HCT116 (cell line): ENCODE results near the gene SYNGAP1. TPM values are rescaled to one million over a fixed set of nuclear protein-coding genes. Genes with fewer than 3 reads are reported as not detected.

Source experiments
- ATAC-seq: fragments of 200-7000 bp; cut with Tn5 transposase; 2 replicates; pipeline ENCODE4 v1.9.1; 2020; ENCODE audit warnings: mild to moderate bottlenecking, moderate library complexity
- BruUV-seq: library from RNA; stranded (reverse); fragments of 400-500 nt; replicated peaks from 2 replicates; lab custom pipeline; 2021; lab: Mats Ljungman, UMichigan
- CTCF ChIA-PET: fragments of 300-600 bp; sonication (Branson Sonifier 250); formaldehyde crosslinking; loops from one replicate; lab custom pipeline; 2021; ENCODE audit warnings: antibody characterized with exemption; lab: Charles Lee
- POLR2A ChIA-PET: fragments of 300-600, 350-600 bp; sonication (Branson Sonifier 250); formaldehyde crosslinking; loops from one replicate; lab custom pipeline; 2021; ENCODE audit warnings: antibody characterized with exemption; lab: Charles Lee
- RAD21 ChIA-PET, 2 experiments: fragments of 300-600 bp; sonication (Branson Sonifier 250); formaldehyde crosslinking; loops; one replicate each; lab custom pipeline; 2023; ENCODE audit warnings: low total read pairs in 2 of 2; ENCODE audit not compliant: uncharacterized antibody in 2 of 2, unreplicated experiment in 2 of 2, low non-redundant PET in 1 of 2; lab: Charles Lee
- DNase-seq: peaks from one replicate; pipeline ENCODE4 v3.0.0-alpha.2; 2010; ENCODE audit warnings: low read depth, low spot score
- H2AFZ ChIP-seq: fragments of 200-600 bp; shearing (Covaris generic), sonication (generic); 2 replicates; pipeline ENCODE4 v1.6.1; 2017; ENCODE audit warnings: low read depth, mixed run types, mixed read lengths, antibody characterized with exemption, low read length; ENCODE audit not compliant: poor library complexity, severe bottlenecking
- H3K27ac ChIP-seq: 2 replicates; pipeline ENCODE4 v1.5.1; 2012; ENCODE audit warnings: low read depth, low read length
- H3K27me3 ChIP-seq: fragments of 200-600 bp; sonication (generic); 2 replicates; pipeline ENCODE4 v1.6.1; 2016; ENCODE audit warnings: mixed run types, low read length, mixed read lengths; ENCODE audit not compliant: insufficient read depth
- H3K36me3 ChIP-seq, 2 experiments: fragments of 200-500 bp in 1 of 2; fragments of 200-600 bp in 1 of 2; sonication (Bioruptor generic) in 1 of 2; sonication (generic) in 1 of 2; 2 replicates each; pipeline versions ENCODE4 v1.5.1 to v1.6.1; 2014 to 2016; ENCODE audit warnings: low read length in 2 of 2, inconsistent platforms in 1 of 2, mixed read lengths in 1 of 2, mixed run types in 1 of 2; ENCODE audit not compliant: insufficient read depth in 2 of 2, control insufficient read depth in 1 of 2
- H3K4me1 ChIP-seq, 2 experiments: fragments of 200-600 bp in 1 of 2; sonication (generic) in 1 of 2; 2 replicates each; pipeline versions ENCODE4 v1.5.1 to v1.6.1; 2012 to 2017; ENCODE audit warnings: low read length in 2 of 2, inconsistent platforms in 1 of 2, mild to moderate bottlenecking in 1 of 2, mixed read lengths in 1 of 2, mixed run types in 1 of 2, moderate library complexity in 1 of 2; ENCODE audit not compliant: insufficient read depth in 2 of 2, control insufficient read depth in 1 of 2
- H3K4me2 ChIP-seq: fragments of 200-600 bp; sonication (generic); 2 replicates; pipeline ENCODE4 v1.6.1; 2017; ENCODE audit warnings: mixed run types, low read length, mixed read lengths
- H3K4me3 ChIP-seq, 2 experiments: fragments of 200-600 bp in 1 of 2; sonication (generic) in 1 of 2; replicated peaks in 1 of 2; 2 replicates each; pipeline ENCODE4 v1.5.1; 2011 to 2016; ENCODE audit warnings: low read length in 2 of 2, control low read depth in 1 of 2, low read depth in 1 of 2, mild to moderate bottlenecking in 1 of 2, mixed read lengths in 1 of 2, mixed run types in 1 of 2
- H3K79me2 ChIP-seq: fragments of 200-600 bp; sonication (generic); 2 replicates; pipeline ENCODE4 v1.6.1; 2017; ENCODE audit warnings: mild to moderate bottlenecking, mixed run types, low read length, moderate library complexity, mixed read lengths; ENCODE audit not compliant: insufficient read depth
- H3K9ac ChIP-seq: fragments of 200-600 bp; sonication (generic); 2 replicates; pipeline ENCODE4 v1.6.1; 2016; ENCODE audit warnings: low read length, mixed read lengths
- H3K9me2 ChIP-seq: fragments of 200-600 bp; sonication (generic), shearing (Covaris generic); 2 replicates; pipeline ENCODE4 v1.6.1; 2017; ENCODE audit warnings: mixed run types, mild to moderate bottlenecking, moderate library complexity; ENCODE audit not compliant: insufficient read depth
- H3K9me3 ChIP-seq, 2 experiments: fragments of 200-500 bp in 1 of 2; fragments of 200-600 bp in 1 of 2; sonication (Bioruptor generic) in 1 of 2; sonication (generic) in 1 of 2; 2 replicates each; pipeline ENCODE4 v1.6.1; 2014 to 2017; ENCODE audit warnings: low read length in 2 of 2, mixed read lengths in 2 of 2, inconsistent platforms in 1 of 2, low read depth in 1 of 2, mild to moderate bottlenecking in 1 of 2, mixed run types in 1 of 2, moderate library complexity in 1 of 2; ENCODE audit not compliant: control insufficient read depth in 1 of 2, insufficient read depth in 1 of 2
- H4K20me1 ChIP-seq: fragments of 200-600 bp; sonication (generic), shearing (Covaris generic); 2 replicates; pipeline ENCODE4 v1.6.1; 2017; ENCODE audit warnings: mixed run types, mild to moderate bottlenecking, moderate library complexity; ENCODE audit not compliant: insufficient read depth
- ATF3 ChIP-seq: IDR thresholded peaks from 2 replicates; pipeline ENCODE4 v1.6.1; 2012
- CBX3 ChIP-seq: IDR thresholded peaks from 2 replicates; pipeline ENCODE4 v1.6.1; 2012; ENCODE audit warnings: low read depth
- CEBPB ChIP-seq: IDR thresholded peaks from 2 replicates; pipeline ENCODE4 v1.6.1; 2012; ENCODE audit warnings: low read depth
- EGR1 ChIP-seq: IDR thresholded peaks from 2 replicates; pipeline ENCODE4 v1.6.1; 2012; ENCODE audit warnings: low read depth
- FOSL1 ChIP-seq: IDR thresholded peaks from 2 replicates; pipeline ENCODE4 v1.6.1; 2012; ENCODE audit warnings: low read depth
- RAD21 ChIP-seq: IDR thresholded peaks from 2 replicates; pipeline ENCODE4 v1.6.1; 2012; ENCODE audit warnings: low read depth, mild to moderate bottlenecking
- SRF ChIP-seq: IDR thresholded peaks from 2 replicates; pipeline ENCODE4 v1.6.1; 2012; ENCODE audit warnings: low read depth
- ZNF274 ChIP-seq: fragments of 200-500 bp; sonication (Bioruptor generic); IDR thresholded peaks from 2 replicates; pipeline ENCODE4 v1.6.1; 2014; ENCODE audit warnings: mild to moderate bottlenecking, low read depth, low read length, inconsistent platforms
- intact Hi-C: fragments of 100-400 bp; cut with micrococcal nuclease; formaldehyde crosslinking; loops from 2 replicates; pipeline ENCODE4 v1.10.0; 2022
- total RNA-seq: library from RNA; stranded (reverse); gene quantifications from one replicate; pipeline ENCODE4 v1.2.1, GENCODE V29; 2021; ENCODE audit not compliant: unreplicated experiment
- TF ChIP-seq, protein P1 (sequence below), 3 experiments: fragments of 200-600 bp in 1 of 3; sonication (generic) in 1 of 3; IDR thresholded peaks in 2 of 3; conservative IDR thresholded peaks in 1 of 3; 2 replicates each; pipeline ENCODE4 v1.5.1; 2012 to 2017; ENCODE audit warnings: low read depth in 2 of 3, low read length in 2 of 3, antibody characterized with exemption in 1 of 3, borderline replicate concordance in 1 of 3, control low read depth in 1 of 3, mild to moderate bottlenecking in 1 of 3, mixed read lengths in 1 of 3, mixed run types in 1 of 3, moderate library complexity in 1 of 3; ENCODE audit not compliant: insufficient read depth in 1 of 3

Gene SYNGAP1
- total RNA-seq, 1 experiment from 2014 or later, result 11.5 TPM

- Histone ChIP-seq H3K4me2 (no peak overlapping the region), H3K36me3 (no peaks in the 10 kb centered on the region), H3K9ac (no peak overlapping the region), H3K9me2 (no peaks in the 10 kb centered on the region), H3K9me3 (no peaks in the 10 kb centered on the region), H3K27me3 (no peaks in the 10 kb centered on the region), H4K20me1 (no peaks in the 10 kb centered on the region), H3K4me3 (no peak overlapping the region), H3K79me2 (no peaks in the 10 kb centered on the region), H3K27ac (no peak overlapping the region), H3K4me1 (peaks cover 0 to 3% of the 10 kb centered on the region in 2 experiments; a peak in 1 of 4 replicates), H2AFZ (no peak overlapping the region)
- intact Hi-C loops, result no loop called here
- POLR2A ChIA-PET, result interaction anchor here (0.6 kb wide), 1 partner anchor 11 kb away, joined by 3 read pairs; no protein-coding TSS in a partner anchor
- BruUV-seq, result no TSS peak
- CTCF ChIA-PET, result no interaction called here
- no peak for DNase-seq
- RAD21 ChIA-PET, result no interaction called here
- no peak for ATAC-seq
- TF ChIP-seq ATF3, result no peak
- no peak for TF ChIP-seq RAD21
- TF ChIP-seq SRF, result no peak
- no peak for TF ChIP-seq ZNF274
- no peak for TF ChIP-seq FOSL1
- TF ChIP-seq, protein P1, sequence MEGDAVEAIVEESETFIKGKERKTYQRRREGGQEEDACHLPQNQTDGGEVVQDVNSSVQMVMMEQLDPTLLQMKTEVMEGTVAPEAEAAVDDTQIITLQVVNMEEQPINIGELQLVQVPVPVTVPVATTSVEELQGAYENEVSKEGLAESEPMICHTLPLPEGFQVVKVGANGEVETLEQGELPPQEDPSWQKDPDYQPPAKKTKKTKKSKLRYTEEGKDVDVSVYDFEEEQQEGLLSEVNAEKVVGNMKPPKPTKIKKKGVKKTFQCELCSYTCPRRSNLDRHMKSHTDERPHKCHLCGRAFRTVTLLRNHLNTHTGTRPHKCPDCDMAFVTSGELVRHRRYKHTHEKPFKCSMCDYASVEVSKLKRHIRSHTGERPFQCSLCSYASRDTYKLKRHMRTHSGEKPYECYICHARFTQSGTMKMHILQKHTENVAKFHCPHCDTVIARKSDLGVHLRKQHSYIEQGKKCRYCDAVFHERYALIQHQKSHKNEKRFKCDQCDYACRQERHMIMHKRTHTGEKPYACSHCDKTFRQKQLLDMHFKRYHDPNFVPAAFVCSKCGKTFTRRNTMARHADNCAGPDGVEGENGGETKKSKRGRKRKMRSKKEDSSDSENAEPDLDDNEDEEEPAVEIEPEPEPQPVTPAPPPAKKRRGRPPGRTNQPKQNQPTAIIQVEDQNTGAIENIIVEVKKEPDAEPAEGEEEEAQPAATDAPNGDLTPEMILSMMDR (IDR thresholded peaks at IDR 0.05 in 2 of 3, conservative IDR thresholded peaks at IDR 0.05 in 1 of 3; ENCODE audit: borderline replicate concordance in 1 of 3, insufficient read depth in 1 of 3, low read depth in 2 of 3, low read length in 2 of 3), result no peak
- TF ChIP-seq CBX3, result no peak
- TF ChIP-seq CEBPB, result no peak
Observed at GRCh38 chr6:33488339-33488738, 68.5 kb downstream of the SYNGAP1 start.

- ChIA-PET CTCF (interaction anchor here (0.6 kb wide), 1 partner anchor 64 kb away, joined by 3 read pairs; no protein-coding TSS in a partner anchor), RAD21 (no interaction called here), POLR2A (no interaction called here)
- ATAC-seq (peak; percentile 80), DNase-seq (no peak)
- Histone ChIP-seq H3K4me1 (peaks cover 0 to 3% of the 10 kb centered on the region in 2 experiments; a peak in 1 of 4 replicates), H3K9ac (no peak overlapping the region), H3K9me2 (no peaks in the 10 kb centered on the region), H3K4me2 (no peak overlapping the region), H2AFZ (no peak overlapping the region), H3K4me3 (no peak overlapping the region), H3K27ac (no peak overlapping the region), H3K79me2 (no peaks in the 10 kb centered on the region), H3K36me3 (no peaks in the 10 kb centered on the region), H3K9me3 (no peaks in the 10 kb centered on the region), H4K20me1 (no peaks in the 10 kb centered on the region), H3K27me3 (no peaks in the 10 kb centered on the region)
- intact Hi-C loops, result no loop called here
- TF ChIP-seq FOSL1 (0 out of 2 replicates have a peak, but pooled peaks have one; percentile 11), EGR1 (no peak)
- BruUV-seq, result no TSS peak
Observed at GRCh38 chr6:33490198-33490597, 70.3 kb downstream of the SYNGAP1 start.
